Keratinocyte (primary cell): ENCODE measurements around the gene GAL. TPM values are rescaled to one million over a fixed set of nuclear protein-coding genes. Genes with fewer than 3 reads are reported as not detected.

Experiments
- DNase-seq: peaks from one replicate; pipeline ENCODE4 v3.0.0-alpha.2; 2011; ENCODE audit warnings: low read depth, missing footprints, low spot score
- FAIRE-seq: peaks from 2 replicates; lab custom pipeline; 2011; peaks lifted over from hg19 to GRCh38; lab: Jason Lieb, UNC
- H2AFZ ChIP-seq: 2 replicates; pipeline ENCODE4 v1.6.0; 2012; ENCODE audit warnings: low read length, control low read depth, inconsistent platforms; ENCODE audit not compliant: control insufficient read depth
- H3K27ac ChIP-seq: 2 replicates; pipeline ENCODE4 v1.5.1; 2011; ENCODE audit warnings: low read length; ENCODE audit not compliant: control insufficient read depth, insufficient read depth
- H3K27me3 ChIP-seq: 3 replicates; pipeline ENCODE4 v1.6.0; 2011; ENCODE audit warnings: low read length; ENCODE audit not compliant: control insufficient read depth, insufficient read depth; ENCODE audit errors: extremely low read depth
- H3K36me3 ChIP-seq, 2 experiments: 2 replicates in 1 of 2; 3 replicates in 1 of 2; pipeline ENCODE4 v1.5.1; 2011; ENCODE audit warnings: low read length in 2 of 2, mild to moderate bottlenecking in 1 of 2; ENCODE audit not compliant: control insufficient read depth in 2 of 2, insufficient read depth in 2 of 2; ENCODE audit errors: extremely low read depth in 1 of 2
- H3K4me1 ChIP-seq: 3 replicates; pipeline ENCODE4 v1.5.1; 2011; ENCODE audit warnings: low read length; ENCODE audit not compliant: control insufficient read depth, insufficient read depth; ENCODE audit errors: extremely low read depth
- H3K4me2 ChIP-seq: 3 replicates; pipeline ENCODE4 v1.6.0; 2011; ENCODE audit warnings: low read depth, low read length; ENCODE audit not compliant: control insufficient read depth, insufficient read depth; ENCODE audit errors: extremely low read depth
- H3K4me3 ChIP-seq, 3 experiments: fragments of 200-600 bp in 1 of 3; sonication (generic) in 1 of 3; 2 replicates in 2 of 3; 3 replicates in 1 of 3; pipeline ENCODE4 v1.5.1; 2011 to 2016; ENCODE audit warnings: low read length in 3 of 3, mild to moderate bottlenecking in 3 of 3, control low read depth in 2 of 3, inconsistent platforms in 1 of 3, low read depth in 1 of 3, mixed read lengths in 1 of 3, mixed run types in 1 of 3, moderate library complexity in 1 of 3; ENCODE audit not compliant: control insufficient read depth in 2 of 3, insufficient read depth in 2 of 3; ENCODE audit errors: extremely low read depth in 1 of 3
- H3K79me2 ChIP-seq: 2 replicates; pipeline ENCODE4 v1.6.0; 2012; ENCODE audit warnings: low read length; ENCODE audit not compliant: control insufficient read depth, insufficient read depth
- H3K9ac ChIP-seq: 3 replicates; pipeline ENCODE4 v1.6.0; 2011; ENCODE audit warnings: low read length; ENCODE audit not compliant: control insufficient read depth, insufficient read depth; ENCODE audit errors: extremely low read depth
- H3K9me1 ChIP-seq: 3 replicates; pipeline ENCODE4 v1.6.0; 2011; ENCODE audit warnings: low read length; ENCODE audit not compliant: control insufficient read depth, insufficient read depth; ENCODE audit errors: extremely low read depth
- H3K9me3 ChIP-seq: 2 replicates; pipeline ENCODE4 v1.5.1; 2012; ENCODE audit warnings: low read depth, low read length; ENCODE audit not compliant: control insufficient read depth
- H4K20me1 ChIP-seq: 3 replicates; pipeline ENCODE4 v1.6.0; 2011; ENCODE audit warnings: low read length; ENCODE audit not compliant: control insufficient read depth, insufficient read depth; ENCODE audit errors: extremely low read depth
- EZH2 ChIP-seq: IDR thresholded peaks from one replicate; pipeline ENCODE4 v1.6.1; 2012; ENCODE audit warnings: inconsistent platforms, mild to moderate bottlenecking, low read length, moderate library complexity
- dilution Hi-C: fragments of 300-500 bp; cut with MboI; formaldehyde crosslinking; loops from one replicate; pipeline ENCODE4 v1.7.0; 2020; ENCODE audit warnings: low sequenced_read_pairs; ENCODE audit not compliant: extremely low pct_ligation_motif_present
- polyA plus RNA-seq, 5 experiments: library from polyadenylated mRNA; depleted of rRNA in 3 of 5; stranded (reverse) in 3 of 5; stranded (forward) in 1 of 5; unstranded in 1 of 5; fragments of >200 nt; gene quantifications; 1 replicate in 1 of 5; 2 replicates in 3 of 5; 3 replicates in 1 of 5; pipeline versions ENCODE4 v1.2.1 to v1.2.3, GENCODE V29; 2011 to 2012; ENCODE audit warnings: missing spikeins in 2 of 5, low read depth in 1 of 5, low replicate concordance in 1 of 5
- TF ChIP-seq, protein P1 (sequence below), 3 experiments: IDR thresholded peaks in 1 of 3; conservative IDR thresholded peaks in 1 of 3; optimal IDR thresholded peaks in 1 of 3; 2 replicates in 2 of 3; 3 replicates in 1 of 3; pipeline versions ENCODE3 to v1.5.1; 2011; ENCODE audit warnings: low read length in 3 of 3, mild to moderate bottlenecking in 3 of 3, moderate library complexity in 2 of 3, control low read depth in 1 of 3, inconsistent platforms in 1 of 3; ENCODE audit not compliant: insufficient read depth in 2 of 3; ENCODE audit errors: extremely low read depth in 1 of 3

Gene GAL
- polyA plus RNA-seq, 1 donor (not counting 4 experiments of a cell fraction or from before 2014, with no cell fraction given) = 2.2 TPM

- Histone ChIP-seq H3K79me2 (no peaks in the 10 kb centered on the region), H3K36me3 (no peaks in the 10 kb centered on the region), H3K9ac (no peak overlapping the region), H4K20me1 (no peaks in the 10 kb centered on the region), H2AFZ (no peak overlapping the region), H3K4me1 (no peaks in the 10 kb centered on the region), H3K27ac (no peak overlapping the region), H3K4me3 (no peak overlapping the region), H3K4me2 (no peak overlapping the region), H3K9me1 (no peaks in the 10 kb centered on the region), H3K9me3 (peaks cover 1% of the 10 kb centered on the region), H3K27me3 (no peaks in the 10 kb centered on the region)
- FAIRE-seq (no peak), DNase-seq (no peak)
- TF ChIP-seq, protein P1, sequence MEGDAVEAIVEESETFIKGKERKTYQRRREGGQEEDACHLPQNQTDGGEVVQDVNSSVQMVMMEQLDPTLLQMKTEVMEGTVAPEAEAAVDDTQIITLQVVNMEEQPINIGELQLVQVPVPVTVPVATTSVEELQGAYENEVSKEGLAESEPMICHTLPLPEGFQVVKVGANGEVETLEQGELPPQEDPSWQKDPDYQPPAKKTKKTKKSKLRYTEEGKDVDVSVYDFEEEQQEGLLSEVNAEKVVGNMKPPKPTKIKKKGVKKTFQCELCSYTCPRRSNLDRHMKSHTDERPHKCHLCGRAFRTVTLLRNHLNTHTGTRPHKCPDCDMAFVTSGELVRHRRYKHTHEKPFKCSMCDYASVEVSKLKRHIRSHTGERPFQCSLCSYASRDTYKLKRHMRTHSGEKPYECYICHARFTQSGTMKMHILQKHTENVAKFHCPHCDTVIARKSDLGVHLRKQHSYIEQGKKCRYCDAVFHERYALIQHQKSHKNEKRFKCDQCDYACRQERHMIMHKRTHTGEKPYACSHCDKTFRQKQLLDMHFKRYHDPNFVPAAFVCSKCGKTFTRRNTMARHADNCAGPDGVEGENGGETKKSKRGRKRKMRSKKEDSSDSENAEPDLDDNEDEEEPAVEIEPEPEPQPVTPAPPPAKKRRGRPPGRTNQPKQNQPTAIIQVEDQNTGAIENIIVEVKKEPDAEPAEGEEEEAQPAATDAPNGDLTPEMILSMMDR (optimal IDR thresholded peaks at IDR 0.05 in 1 of 3, IDR thresholded peaks at IDR 0.05 in 1 of 3, conservative IDR thresholded peaks at IDR 0.05 in 1 of 3; ENCODE audit: extremely low read depth in 1 of 3, insufficient read depth in 2 of 3, low read length in 3 of 3) = no peak
- TF ChIP-seq EZH2 = no peak
- dilution Hi-C loops = no loop called here
Measured at GRCh38 chr11:68670208-68670992, 13.9 kb upstream of the GAL start.

GRCh38 chr11:68673306-68673945 lies 10.9 kb upstream of the GAL start:
- peaks cover 1% of the 10 kb centered on the region for H3K9me3 ChIP-seq
- no peaks in the 10 kb centered on the region for H3K27me3 ChIP-seq
- no peak overlapping the region for H3K27ac ChIP-seq
- H3K9me1 ChIP-seq = no peaks in the 10 kb centered on the region
- no peak for TF ChIP-seq EZH2
- TF ChIP-seq, protein P1 (optimal IDR thresholded peaks at IDR 0.05 in 1 of 3, IDR thresholded peaks at IDR 0.05 in 1 of 3, conservative IDR thresholded peaks at IDR 0.05 in 1 of 3; ENCODE audit: extremely low read depth in 1 of 3, insufficient read depth in 2 of 3, low read length in 3 of 3) = no peak
- no peak for DNase-seq
- no peak for FAIRE-seq
- H3K4me3 ChIP-seq = no peak overlapping the region
- dilution Hi-C loops = no loop called here
- H4K20me1 ChIP-seq = no peaks in the 10 kb centered on the region
- no peak overlapping the region for H2AFZ ChIP-seq
- no peak overlapping the region for H3K4me2 ChIP-seq
- no peaks in the 10 kb centered on the region for H3K79me2 ChIP-seq
- H3K36me3 ChIP-seq = no peaks in the 10 kb centered on the region
- H3K4me1 ChIP-seq = no peaks in the 10 kb centered on the region
- no peak overlapping the region for H3K9ac ChIP-seq
